A673 (cell line): ENCODE data around the gene ST6GALNAC3.

Experiments used
- CTCF ChIP-seq: fragments of 300-800, 200-600 bp; sonication (generic); conservative IDR thresholded peaks from 2 replicates; pipeline ENCODE4 v1.5.1; 2017; ENCODE audit warnings: low read depth, mild to moderate bottlenecking, antibody characterized with exemption, low read length, moderate library complexity, mixed read lengths
- EZH2 ChIP-seq: fragments of 200-600 bp; sonication (generic); IDR thresholded peaks from 2 replicates; pipeline ENCODE4 v1.6.1; 2017; ENCODE audit warnings: borderline replicate concordance, low read depth, mild to moderate bottlenecking, mixed read lengths, antibody characterized with exemption, low read length; ENCODE audit not compliant: poor library complexity, severe bottlenecking

GRCh38 chr1:76613886-76614285 is 539.3 kb downstream of the ST6GALNAC3 start:
- TF ChIP-seq CTCF, result no peak
- no peak for TF ChIP-seq EZH2
